ENCODE measurements around the gene PLEK2.

DNA sequence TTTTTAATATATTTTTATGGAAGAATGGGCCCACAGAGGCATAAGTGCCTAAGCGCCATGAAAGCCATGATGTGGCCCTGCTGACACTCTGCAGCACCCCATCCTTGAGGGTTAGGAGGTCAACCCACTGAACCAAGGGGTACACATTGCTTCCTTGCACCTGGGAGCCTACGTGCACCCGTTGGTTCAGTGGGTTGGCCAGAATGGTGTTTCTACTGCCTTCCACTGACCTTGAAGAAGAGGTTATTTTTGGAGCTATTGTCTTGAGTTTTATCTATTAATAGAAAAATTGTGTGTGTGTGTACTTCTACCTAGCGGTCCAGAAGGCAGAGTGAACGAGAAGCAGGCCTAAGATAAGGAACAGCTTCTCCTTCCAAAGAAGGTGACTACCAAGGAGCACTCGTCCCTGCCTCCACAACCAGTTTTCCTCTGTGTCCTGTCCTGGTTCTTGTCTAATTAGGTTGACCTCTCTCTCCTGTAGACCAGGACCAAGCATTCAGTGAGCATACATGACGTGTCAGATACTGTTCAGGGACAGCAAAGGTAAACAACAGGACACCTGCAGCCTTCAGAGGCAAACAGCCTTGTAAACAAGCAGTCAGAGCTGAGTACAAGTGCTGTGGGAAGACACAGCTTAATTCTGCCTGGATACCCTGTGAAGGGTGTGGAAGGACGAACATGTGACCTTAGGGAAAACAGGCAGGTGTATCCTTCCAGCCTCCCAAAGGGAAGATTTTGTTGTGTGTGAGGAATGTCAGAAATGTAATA, 30.4 kb upstream of the PLEK2 start:
- TF ChIP-seq, protein P1, sequence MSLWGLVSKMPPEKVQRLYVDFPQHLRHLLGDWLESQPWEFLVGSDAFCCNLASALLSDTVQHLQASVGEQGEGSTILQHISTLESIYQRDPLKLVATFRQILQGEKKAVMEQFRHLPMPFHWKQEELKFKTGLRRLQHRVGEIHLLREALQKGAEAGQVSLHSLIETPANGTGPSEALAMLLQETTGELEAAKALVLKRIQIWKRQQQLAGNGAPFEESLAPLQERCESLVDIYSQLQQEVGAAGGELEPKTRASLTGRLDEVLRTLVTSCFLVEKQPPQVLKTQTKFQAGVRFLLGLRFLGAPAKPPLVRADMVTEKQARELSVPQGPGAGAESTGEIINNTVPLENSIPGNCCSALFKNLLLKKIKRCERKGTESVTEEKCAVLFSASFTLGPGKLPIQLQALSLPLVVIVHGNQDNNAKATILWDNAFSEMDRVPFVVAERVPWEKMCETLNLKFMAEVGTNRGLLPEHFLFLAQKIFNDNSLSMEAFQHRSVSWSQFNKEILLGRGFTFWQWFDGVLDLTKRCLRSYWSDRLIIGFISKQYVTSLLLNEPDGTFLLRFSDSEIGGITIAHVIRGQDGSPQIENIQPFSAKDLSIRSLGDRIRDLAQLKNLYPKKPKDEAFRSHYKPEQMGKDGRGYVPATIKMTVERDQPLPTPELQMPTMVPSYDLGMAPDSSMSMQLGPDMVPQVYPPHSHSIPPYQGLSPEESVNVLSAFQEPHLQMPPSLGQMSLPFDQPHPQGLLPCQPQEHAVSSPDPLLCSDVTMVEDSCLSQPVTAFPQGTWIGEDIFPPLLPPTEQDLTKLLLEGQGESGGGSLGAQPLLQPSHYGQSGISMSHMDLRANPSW (CRISPR knock-in tag; conservative IDR thresholded peaks at IDR 0.05; ENCODE audit: low read depth) = no peak
- TF ChIP-seq, protein P2, sequence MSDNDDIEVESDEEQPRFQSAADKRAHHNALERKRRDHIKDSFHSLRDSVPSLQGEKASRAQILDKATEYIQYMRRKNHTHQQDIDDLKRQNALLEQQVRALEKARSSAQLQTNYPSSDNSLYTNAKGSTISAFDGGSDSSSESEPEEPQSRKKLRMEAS (CRISPR knock-in tag; IDR thresholded peaks at IDR 0.05) = no peak
- TF ChIP-seq, protein P3, sequence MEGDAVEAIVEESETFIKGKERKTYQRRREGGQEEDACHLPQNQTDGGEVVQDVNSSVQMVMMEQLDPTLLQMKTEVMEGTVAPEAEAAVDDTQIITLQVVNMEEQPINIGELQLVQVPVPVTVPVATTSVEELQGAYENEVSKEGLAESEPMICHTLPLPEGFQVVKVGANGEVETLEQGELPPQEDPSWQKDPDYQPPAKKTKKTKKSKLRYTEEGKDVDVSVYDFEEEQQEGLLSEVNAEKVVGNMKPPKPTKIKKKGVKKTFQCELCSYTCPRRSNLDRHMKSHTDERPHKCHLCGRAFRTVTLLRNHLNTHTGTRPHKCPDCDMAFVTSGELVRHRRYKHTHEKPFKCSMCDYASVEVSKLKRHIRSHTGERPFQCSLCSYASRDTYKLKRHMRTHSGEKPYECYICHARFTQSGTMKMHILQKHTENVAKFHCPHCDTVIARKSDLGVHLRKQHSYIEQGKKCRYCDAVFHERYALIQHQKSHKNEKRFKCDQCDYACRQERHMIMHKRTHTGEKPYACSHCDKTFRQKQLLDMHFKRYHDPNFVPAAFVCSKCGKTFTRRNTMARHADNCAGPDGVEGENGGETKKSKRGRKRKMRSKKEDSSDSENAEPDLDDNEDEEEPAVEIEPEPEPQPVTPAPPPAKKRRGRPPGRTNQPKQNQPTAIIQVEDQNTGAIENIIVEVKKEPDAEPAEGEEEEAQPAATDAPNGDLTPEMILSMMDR (IDR thresholded peaks at IDR 0.05) = no peak
- TF ChIP-seq ZNF671 (CRISPR knock-in tag; IDR thresholded peaks at IDR 0.05) (no peak), SMAD4 (CRISPR knock-in tag; IDR thresholded peaks at IDR 0.05) (no peak), ELF4 (CRISPR knock-in tag; IDR thresholded peaks at IDR 0.05; ENCODE audit: low read depth) (no peak), FOXJ3 (CRISPR knock-in tag; IDR thresholded peaks at IDR 0.05; ENCODE audit: borderline replicate concordance) (no peak)
- TF ChIP-seq, protein P4, sequence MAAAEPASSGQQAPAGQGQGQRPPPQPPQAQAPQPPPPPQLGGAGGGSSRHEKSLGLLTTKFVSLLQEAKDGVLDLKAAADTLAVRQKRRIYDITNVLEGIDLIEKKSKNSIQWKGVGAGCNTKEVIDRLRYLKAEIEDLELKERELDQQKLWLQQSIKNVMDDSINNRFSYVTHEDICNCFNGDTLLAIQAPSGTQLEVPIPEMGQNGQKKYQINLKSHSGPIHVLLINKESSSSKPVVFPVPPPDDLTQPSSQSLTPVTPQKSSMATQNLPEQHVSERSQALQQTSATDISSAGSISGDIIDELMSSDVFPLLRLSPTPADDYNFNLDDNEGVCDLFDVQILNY (CRISPR knock-in tag; IDR thresholded peaks at IDR 0.05) = no peak
- TF ChIP-seq, protein P5, sequence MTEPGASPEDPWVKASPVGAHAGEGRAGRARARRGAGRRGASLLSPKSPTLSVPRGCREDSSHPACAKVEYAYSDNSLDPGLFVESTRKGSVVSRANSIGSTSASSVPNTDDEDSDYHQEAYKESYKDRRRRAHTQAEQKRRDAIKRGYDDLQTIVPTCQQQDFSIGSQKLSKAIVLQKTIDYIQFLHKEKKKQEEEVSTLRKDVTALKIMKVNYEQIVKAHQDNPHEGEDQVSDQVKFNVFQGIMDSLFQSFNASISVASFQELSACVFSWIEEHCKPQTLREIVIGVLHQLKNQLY (CRISPR knock-in tag; IDR thresholded peaks at IDR 0.05) = no peak
- TF ChIP-seq, protein P6, sequence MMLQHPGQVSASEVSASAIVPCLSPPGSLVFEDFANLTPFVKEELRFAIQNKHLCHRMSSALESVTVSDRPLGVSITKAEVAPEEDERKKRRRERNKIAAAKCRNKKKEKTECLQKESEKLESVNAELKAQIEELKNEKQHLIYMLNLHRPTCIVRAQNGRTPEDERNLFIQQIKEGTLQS (CRISPR knock-in tag; conservative IDR thresholded peaks at IDR 0.05) = no peak
- TF ChIP-seq, protein P7, sequence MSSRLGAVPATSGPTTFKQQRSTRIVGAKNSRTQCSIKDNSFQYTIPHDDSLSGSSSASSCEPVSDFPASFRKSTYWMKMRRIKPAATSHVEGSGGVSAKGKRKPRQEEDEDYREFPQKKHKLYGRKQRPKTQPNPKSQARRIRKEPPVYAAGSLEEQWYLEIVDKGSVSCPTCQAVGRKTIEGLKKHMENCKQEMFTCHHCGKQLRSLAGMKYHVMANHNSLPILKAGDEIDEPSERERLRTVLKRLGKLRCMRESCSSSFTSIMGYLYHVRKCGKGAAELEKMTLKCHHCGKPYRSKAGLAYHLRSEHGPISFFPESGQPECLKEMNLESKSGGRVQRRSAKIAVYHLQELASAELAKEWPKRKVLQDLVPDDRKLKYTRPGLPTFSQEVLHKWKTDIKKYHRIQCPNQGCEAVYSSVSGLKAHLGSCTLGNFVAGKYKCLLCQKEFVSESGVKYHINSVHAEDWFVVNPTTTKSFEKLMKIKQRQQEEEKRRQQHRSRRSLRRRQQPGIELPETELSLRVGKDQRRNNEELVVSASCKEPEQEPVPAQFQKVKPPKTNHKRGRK (CRISPR knock-in tag; IDR thresholded peaks at IDR 0.05; ENCODE audit: borderline replicate concordance) = no peak
